HG03280 (cell line): ENCODE measurements around the gene INO80.
A peak's percentile ranks its signal among the peaks of the same experiment; 100 is the strongest.
"Not testable (repeated sequence)": the region's sequence is repeated elsewhere in the genome, so short reads cannot be mapped to it uniquely, and the experiment has no call there.

Source experiments
- ATAC-seq: cut with Tn5 transposase; IDR thresholded peaks from one replicate; pipeline ENCODE4 v1.9.1; 2021; ENCODE audit warnings: mild to moderate bottlenecking, moderate library complexity; ENCODE audit not compliant: unreplicated experiment

Gene INO80, protein sequence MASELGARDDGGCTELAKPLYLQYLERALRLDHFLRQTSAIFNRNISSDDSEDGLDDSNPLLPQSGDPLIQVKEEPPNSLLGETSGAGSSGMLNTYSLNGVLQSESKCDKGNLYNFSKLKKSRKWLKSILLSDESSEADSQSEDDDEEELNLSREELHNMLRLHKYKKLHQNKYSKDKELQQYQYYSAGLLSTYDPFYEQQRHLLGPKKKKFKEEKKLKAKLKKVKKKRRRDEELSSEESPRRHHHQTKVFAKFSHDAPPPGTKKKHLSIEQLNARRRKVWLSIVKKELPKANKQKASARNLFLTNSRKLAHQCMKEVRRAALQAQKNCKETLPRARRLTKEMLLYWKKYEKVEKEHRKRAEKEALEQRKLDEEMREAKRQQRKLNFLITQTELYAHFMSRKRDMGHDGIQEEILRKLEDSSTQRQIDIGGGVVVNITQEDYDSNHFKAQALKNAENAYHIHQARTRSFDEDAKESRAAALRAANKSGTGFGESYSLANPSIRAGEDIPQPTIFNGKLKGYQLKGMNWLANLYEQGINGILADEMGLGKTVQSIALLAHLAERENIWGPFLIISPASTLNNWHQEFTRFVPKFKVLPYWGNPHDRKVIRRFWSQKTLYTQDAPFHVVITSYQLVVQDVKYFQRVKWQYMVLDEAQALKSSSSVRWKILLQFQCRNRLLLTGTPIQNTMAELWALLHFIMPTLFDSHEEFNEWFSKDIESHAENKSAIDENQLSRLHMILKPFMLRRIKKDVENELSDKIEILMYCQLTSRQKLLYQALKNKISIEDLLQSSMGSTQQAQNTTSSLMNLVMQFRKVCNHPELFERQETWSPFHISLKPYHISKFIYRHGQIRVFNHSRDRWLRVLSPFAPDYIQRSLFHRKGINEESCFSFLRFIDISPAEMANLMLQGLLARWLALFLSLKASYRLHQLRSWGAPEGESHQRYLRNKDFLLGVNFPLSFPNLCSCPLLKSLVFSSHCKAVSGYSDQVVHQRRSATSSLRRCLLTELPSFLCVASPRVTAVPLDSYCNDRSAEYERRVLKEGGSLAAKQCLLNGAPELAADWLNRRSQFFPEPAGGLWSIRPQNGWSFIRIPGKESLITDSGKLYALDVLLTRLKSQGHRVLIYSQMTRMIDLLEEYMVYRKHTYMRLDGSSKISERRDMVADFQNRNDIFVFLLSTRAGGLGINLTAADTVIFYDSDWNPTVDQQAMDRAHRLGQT (N-terminal part only)

DNA sequence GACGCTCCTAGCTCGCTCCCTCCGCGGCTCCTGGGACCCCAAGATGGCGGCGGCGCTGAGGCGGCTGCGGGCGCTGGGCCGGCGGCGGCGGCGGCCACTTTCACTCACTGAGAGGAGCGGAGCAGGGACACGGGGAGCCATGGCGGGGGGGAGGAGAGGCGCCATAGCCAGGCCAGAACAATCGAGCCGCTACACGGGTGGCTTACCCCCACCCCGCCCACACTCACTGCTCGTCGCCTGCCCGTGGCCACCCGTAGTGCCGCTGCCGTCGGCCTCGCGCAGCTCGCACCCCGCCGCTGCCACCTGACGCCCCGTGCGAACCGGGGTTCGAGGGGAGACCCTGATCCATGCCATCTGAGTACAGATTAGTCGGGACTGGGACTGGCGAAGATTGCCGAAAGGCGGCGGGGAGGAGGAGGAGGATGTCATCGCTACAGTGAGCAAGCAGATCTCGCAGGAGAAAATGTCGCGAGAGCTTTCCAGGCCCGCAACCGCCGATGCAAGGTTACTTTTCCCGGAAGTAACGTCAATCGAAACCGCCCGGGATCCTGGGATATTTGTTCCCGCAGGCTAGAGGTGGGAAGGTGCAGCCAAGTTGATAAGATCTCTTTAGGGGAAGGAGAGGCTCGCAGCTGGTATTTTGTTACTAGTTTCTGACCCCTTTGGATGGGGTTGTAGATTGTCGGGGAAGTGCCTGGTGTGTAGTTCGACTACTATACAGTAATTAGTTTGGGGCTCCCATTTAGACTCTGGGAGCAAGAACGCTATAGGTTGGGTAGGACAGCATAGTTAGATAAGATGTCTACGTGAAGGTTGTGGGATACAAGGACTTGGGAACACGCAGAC, at the start of gene INO80:
TSS of gene INO80 (minus strand) at position 165 of the 846 bp plus-strand sequence. CDS start 19,970 bp downstream, outside the sequence.
- ATAC-seq = peak; percentile 77

DNA sequence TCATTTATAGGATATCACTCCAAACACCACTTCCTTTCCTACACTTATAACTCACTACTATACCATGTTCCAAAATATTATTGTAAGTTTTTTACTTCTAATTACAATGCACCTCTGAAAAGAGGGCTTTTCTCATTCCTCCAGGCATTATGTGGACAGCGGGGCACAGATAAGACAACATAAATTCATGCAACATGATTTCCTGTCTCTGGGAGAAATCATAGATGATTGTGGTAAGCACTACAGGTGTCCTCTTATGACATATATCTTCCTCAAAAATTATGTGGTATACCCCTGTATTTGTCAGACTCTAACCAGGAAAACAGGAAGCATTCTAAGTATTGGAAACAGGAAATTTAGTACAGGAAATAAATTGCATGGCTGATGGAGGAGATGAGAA, 45.7 kb upstream of the INO80 start:
- no peak for ATAC-seq

DNA sequence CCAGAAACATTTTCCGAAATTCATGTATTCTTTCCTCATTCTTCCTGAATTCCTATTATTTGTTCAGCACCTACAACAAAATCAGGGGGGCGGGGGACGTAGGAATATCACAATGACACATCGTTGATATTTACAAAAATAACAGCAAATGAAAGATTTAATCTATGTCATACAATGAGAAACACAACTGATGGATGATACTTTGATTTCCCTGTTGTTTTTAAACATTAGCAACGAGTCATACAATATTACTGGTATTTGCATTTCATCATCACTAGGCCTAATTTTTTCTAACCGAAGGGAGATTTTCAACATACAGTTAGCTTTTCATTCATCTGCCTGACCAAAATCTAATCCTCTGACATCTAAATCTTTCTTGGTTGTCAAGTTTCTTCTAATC, 45.3 kb upstream of the INO80 start:
- ATAC-seq = no peak

DNA sequence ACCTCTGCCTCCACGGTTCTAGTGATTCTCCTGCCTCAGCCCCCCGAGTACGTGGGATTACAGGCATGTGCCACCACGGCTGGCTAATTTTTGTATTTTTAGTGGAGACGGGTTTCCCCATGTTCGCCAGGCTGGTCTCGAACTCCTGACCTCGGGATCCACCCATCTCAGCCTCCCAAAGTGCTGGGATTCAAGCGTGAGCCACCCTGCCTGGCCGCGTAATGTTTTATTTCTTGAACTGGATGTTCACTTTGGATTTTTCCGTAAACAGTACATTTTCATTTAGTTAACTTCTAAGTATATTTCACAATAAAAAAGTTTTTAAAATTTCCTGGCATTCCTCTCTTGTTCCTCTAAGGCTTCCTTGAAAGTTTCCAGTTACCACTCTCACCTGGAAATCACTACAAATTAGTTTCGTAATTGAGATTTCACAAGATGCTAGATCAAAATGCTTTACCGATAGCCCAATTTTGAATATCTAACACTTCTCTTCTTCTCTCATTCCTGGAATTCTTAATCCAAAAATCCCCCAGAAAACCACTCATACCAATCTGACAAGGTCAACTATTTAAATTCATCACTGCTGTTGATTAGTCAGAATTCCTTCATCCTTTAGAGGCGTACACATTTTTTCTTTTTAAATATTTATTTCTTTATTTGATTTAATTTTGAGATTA, 44.7 kb upstream of the INO80 start:
- no peak for ATAC-seq

DNA sequence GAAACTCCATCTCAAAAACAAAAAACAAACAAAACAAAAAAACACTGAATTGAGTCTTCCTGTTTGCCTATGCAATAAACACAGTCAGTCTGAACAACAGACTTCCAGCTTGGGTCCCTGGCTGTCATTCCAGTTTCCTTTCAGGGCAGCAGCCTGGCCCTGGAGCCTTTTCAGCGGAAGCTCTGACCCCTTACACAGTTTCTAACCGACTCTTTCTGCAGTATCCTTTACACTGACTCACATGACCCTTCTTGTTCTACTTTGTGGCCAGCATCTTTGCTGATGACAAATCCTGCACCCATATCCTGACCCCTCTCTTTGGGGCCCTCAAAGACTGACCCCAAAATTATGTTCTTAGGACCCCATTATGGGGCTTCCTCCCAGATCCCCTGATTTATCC, 38.3 kb upstream of the INO80 start:
- no peak for ATAC-seq

DNA sequence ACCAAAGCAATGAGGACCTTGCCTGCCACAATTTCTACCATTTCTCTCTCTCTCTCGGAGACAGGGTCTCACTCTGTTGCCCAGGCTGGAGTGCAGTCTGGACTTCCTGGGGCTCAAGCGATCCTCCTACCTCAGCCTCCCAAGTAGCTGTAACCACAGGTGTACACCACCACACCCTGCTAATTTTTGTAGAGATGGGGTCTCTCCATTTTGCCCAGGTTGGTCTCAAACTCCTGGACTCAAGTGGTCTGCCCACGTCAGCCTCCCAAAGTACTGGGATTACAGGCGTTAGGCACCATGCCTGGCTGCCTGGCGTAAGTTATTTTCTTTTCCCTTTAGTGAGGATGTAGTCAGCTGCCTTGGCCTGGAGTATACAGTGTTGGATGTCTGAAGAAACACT, 37.7 kb upstream of the INO80 start:
- no peak for ATAC-seq

DNA sequence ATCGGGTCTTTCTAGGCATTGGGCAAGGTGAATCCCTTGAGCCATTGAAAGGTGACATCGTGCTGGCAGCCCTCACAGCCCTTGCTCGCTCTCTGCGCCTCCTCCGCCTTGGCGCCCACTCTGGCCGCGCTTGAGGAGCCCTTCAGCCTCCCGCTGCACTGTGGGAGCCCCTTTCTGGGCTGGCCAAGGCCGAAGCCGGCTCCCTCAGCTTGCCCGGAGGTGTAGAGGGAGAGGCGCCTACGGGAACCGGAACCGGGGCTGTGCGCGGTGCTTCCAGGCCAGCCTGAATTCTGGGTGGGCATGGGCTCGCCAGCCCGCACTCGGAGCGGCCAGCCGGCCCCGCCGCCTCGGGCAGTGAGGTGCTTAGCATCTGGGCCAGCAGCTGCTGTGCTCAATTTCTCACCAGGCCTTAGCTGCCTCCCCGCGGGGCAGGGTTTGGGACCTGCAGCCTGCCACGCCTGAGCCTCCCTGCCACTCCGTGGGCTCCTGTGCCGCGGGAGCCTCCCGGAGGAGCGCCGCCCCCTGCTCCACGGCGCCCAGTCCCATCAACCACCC, 35.4 kb upstream of the INO80 start:
- no peak for ATAC-seq

DNA sequence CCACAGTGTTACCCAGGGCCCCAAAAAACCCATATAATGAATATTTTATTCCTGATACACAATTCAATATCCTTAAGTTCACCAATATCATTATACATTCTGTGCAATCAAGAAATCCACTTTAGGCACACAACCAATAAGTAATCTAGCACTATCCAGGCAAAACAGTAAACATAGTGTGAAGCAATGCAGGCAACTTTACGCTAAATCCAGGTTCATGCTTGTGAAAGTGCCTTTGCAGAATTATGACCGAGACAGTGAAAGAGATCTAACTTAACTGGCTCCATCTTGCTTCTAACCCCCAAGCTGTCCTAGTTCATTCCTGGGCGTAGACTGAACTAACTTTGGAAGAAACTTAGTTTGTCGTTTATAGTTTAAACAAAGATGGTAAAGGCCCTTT, 34.2 kb upstream of the INO80 start:
- ATAC-seq = no peak

DNA sequence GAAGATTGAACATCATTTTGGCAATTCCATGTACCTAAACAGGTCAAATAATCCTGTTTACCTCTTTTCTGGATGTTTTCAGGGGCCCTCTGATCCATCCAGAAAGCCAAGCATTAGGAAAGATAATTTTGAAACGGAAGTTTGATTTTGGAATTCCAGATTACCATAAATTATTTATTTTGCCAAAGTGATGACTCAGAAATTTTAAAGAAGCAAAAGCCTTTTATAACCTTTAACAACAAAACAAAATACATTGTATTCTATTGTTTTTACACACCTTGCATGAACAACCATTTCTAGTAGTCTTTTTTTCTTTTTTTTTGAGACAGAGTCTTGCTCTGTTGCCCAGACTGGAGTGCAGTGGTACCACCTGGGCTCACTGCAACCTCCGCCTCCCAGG, 32.0 kb upstream of the INO80 start:
- ATAC-seq = no peak

DNA sequence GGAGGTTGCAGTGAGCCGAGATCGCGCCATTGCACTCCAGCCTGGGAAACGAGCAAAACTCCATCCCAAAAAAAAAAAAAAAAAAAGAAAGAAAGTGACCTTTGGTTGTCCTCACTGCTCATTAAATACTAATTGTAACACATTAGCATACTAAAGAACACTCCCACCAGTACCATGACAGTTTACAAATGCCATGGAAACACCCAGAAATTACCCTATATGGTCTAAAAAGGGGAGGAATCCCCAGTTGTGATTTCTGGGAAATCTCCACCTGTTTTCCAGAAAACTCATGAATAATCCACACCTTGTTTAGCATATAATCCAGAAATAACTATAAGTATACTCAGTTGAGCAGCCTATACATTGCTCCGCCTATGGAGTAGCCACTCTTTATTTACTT, 23.5 kb upstream of the INO80 start:
- no peak for ATAC-seq

DNA sequence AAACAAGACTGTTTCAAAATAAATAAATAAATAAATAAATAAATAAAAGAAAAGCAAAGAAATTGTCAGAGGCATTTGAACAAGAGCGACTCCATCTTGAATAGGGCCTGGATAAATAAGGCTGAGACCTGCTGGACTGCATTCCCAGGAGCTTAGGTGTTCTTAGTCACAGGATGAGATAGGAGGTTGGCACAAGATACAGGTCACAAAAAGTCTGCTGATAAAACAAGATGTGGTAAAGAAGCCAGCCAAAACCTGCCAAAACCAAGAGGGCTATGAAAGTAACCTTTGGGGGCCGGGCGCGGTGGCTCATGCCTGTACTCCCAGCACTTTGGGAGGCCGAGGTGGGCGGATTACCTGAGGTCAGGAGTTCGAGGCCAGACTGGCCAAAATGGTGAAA, 23.0 kb upstream of the INO80 start:
- not testable (repeated sequence) for ATAC-seq

DNA sequence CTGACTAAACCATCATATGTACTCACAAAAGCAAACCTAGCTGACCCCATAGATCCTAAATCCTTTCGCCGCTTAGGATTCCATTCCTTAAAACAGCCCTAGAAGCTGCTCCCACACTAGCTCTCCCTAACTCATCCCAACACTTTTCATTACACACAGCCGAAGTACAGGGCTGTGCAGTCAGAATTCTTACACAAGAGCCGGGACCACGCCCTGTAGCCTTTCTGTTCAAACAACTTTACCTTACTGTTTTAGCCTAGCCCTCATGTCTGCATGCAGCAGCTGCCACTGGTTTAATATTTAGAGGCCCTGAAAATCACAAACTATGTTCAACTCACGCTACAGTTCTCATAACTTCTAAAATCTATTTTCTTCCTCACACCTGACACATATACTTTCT, 19.5 kb upstream of the INO80 start:
- not testable (repeated sequence) for ATAC-seq

DNA sequence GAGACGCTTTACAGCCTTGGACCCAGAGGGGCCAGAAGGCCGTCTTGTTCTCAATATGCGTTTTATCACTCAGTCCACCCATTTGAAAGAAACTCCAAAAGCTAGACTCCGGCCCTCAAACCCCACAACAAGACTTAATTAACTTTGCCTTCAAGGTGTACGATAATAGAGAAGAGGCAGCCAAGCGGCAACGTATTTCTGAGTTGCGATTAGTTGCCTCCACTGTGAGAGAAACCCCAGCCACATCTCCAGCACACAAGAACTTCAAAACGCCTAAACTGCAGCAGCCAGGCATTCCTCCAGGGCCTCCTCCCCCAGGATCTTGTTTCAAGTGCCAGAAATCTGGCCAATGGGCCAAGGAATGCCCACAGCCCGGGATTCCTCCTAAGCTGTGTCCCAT, 17.4 kb upstream of the INO80 start:
- ATAC-seq = no peak

DNA sequence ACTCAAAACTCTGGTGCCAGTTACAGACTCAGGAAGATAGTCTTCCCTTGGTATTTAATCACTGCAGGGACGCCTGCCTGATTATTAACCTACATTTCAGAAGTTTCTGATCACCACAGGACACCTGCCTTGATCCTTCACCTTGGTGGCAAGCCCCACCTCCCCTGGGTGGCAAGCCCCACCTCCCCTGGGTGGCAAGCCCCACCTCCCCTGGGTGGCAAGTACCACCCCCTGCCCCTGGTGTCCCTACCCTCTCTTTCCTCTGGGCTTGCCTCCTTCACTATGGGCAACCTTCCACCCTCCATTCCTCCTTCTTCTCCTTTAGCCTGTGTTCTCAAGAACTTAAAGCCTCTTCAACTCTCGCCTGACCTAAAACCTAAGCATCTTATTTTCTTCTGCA, 16.0 kb upstream of the INO80 start:
- not testable (repeated sequence) for ATAC-seq

DNA sequence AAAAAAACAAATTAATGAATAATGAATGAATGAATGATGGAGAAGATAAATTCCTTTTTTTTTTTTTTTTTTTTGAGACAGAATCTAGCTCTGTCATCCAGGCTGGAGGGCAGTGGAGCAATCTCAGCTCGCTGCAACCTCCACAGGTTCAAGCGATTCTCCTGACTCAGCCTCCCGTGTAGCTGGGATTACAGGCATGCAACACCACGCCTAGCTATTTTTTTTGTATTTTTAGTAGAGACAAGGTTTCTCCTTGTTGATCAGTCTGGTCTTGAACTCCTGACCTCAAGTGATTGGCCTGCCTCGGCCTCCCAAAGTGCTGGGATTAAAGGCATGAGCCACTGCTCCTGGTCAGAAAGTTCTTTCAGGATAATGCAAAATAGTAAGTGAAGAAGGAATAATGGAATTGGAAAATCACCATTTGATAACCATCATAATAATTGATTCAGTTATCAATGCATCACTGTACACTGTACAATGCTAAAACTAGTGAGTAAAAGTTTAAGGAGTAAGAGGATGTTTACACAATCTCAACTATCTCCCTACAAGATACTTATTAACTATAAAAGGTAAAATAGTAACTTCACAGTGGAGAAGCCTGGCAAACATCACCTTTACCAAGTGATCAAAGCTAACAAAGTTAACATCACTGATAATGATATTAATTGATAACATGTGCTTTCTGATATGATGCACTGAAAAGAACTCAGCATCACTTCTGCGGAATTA, 12.3 kb upstream of the INO80 start:
- no peak for ATAC-seq

DNA sequence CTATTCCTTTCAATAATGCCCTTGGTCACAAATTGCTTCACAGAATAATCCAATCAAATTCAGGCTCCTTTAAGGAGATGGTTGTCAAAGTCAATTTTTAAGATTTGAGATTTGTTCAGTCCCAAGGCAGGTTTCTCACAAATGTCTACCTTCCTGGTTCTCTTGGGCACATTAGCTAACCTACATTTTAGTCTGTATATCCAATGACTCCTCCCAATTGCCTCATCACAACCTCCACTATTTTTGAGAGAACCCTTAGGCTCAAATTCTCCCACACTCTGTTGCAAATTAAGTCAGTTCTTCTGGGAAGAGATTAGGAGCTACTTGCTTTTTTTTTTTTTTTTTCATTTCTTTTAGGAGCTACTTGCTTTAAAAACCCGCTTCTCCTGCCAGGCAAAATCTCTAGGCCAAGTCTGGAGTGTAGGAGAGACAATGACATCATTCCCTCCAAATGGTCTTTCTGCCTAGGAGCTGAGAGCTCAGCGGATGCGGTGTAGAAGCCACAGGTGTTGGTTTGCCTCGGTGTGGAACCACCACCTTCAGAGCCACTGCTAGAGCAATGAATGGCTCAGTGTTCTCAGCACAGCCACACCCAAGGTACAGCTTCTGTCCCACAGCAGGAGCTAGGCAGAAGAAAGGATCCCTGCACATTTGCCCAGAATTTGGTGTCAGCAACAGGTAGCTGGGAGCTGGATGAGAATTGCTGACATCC, 10.0 kb upstream of the INO80 start:
- ATAC-seq = no peak

DNA sequence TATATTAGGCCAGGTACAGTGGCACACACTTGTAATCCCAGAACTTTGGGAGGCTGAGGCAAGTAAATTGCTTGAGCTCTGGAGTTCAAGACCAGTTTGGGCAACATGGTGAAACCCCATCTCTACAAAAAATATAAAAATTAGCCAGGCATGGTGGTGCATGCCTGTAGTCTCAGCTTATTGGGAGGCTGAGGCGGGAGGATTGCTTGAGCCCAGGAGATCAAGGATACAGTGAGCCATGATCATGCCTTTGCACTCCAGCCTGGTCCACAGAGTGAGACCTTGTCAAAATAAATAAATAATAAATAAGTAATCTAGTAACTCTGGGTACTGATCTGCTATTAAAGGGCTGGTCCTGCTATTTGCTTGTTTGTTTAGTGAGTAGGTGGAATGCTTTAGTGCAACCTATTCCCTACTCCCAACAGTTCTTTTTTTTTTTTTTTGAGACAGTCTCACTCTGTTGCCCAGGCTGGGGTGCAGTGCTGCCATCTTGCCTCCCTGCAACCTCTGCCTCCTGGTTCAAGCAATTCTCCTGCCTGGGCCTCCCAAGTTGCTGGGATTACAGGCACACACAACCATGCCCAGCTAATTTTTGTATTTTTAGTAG, 9.1 kb upstream of the INO80 start:
- no peak for ATAC-seq

DNA sequence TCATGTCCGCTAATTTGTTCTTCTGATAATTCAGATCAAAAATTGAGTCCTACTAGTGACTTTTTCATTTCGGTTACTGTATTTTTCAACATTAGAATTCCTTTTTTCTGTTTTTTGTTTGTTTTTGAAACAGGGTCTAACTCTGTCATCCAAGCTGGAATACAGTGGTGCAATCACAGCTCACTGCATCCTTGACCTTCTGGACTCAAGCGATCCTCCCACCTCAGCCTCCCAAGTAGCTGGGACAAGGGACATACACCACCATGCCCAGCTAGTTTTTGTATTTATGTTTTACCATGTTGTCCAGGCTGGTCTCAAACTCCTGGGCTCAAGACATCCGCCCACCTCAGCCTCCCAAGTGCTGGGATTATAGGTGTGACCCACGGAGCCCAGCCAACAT, 8.0 kb upstream of the INO80 start:
- ATAC-seq = no peak
